ENCODE results near the gene CTIF.

CTIF gene

GRCh38 chr18:48889981-48890762 lies 351.3 kb downstream of the CTIF start:
- no peak for DNase-seq

DNA sequence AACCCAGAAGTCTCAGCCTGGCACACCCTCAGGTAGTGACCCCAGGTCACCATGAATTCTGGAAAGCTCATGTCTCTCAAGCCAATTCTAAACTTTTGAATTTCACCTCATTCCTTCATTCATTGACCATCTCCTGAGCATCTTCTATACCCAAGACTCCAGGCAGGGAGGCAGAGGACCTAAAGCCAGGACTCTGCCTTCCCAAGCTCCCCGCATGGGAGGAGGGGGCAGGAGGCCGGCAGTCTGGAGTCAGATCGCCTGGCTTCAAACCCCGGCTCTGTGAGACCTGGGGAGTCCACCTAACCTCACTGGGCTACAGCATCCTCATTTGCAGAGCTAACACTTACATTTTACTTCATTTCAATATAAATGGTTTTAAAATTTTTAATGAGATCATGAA lies 352.9 kb downstream of the CTIF start:
- DNase-seq: no peak

- no peak for DNase-seq
Measured at GRCh38 chr18:48892146-48892855, 353.5 kb downstream of the CTIF start.

GRCh38 chr18:48893061-48893607 lies 354.3 kb downstream of the CTIF start:
- DNase-seq: no peak

- DNase-seq: no peak
Measured at GRCh38 chr18:48893608-48894600, 355.1 kb downstream of the CTIF start.

GRCh38 chr18:48894799-48895346 lies 356.0 kb downstream of the CTIF start:
- DNase-seq: no peak

DNA sequence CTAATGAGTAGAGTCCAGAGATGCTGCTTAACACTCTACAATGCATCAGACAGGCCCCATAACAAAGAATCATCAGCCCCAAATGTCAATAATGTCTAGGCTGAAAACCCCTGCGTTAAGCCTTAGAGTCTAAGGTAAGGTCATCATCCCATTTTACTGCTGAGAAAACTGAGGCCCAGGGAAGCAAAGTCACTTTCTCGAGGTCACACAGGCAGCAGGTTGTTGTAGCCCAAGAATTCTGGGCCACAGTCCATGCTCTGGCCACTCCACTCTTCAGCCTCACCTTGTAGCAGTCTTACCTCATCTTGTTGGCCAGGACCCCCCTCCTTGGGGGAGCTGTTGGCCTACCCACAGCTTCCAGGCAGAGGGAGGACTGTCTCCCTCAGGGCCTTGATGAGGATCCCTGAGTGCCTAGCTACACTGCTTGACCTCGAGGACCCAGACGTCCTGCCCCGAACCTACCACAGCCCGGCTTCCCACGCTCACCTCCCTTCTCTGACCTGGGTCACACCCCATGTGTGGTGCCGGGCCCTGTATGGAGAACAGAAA lies 357.6 kb downstream of the CTIF start:
- DNase-seq: no peak

DNA sequence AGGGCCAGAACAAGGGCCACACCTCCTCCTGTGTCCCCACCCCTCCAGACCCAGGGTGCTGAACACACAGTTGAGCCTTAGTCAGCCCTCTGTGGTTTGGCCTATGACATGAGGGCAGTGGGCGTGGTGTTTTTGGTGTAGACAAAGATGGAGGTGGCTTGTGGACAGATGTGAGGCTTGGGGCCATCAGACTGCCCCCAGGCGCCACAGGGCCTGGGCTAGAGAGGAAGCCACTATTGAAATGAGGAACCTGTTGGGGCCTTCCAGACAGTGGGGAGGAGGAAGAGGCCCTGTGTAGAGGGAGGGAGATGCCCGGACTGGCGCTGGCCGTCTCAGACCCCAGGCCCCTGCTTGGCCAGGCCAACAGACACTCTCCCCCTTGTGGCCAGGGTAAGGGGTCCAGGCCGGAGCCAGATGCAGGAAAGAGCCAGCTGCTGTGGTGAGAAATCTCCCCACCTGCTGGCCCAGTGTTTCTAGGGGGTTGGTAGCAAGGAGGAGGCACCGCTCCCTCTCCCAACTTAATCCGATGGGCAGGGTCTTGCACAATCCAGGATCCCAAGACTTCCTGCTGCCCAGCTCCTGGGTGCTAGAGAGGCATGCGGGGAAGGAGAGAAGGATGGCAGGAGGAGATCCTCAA lies 358.2 kb downstream of the CTIF start:
- no peak for DNase-seq

DNA sequence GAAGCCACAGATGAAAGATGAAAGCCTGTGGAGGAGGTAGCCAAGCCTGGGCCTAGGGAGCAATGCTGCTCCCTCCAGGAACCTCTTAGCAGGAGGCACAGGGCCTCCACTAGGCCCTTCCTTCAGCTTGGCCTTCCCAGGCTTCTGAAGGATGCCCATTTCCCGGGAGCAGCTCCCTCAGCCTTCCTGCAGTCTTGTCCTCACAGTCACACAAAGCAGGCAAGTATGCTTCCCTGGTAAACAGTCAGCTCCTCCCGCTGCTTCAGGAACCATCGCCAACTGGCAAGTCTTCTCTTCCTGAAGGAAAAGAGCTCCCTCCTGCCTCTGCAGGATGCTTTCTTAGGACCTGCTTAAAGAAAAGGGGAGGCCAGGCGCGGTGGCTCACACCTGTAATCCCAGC lies 358.7 kb downstream of the CTIF start:
- peak; percentile 34 for DNase-seq

- DNase-seq: no peak
Measured at GRCh38 chr18:48898521-48898920, 359.7 kb downstream of the CTIF start.

DNA sequence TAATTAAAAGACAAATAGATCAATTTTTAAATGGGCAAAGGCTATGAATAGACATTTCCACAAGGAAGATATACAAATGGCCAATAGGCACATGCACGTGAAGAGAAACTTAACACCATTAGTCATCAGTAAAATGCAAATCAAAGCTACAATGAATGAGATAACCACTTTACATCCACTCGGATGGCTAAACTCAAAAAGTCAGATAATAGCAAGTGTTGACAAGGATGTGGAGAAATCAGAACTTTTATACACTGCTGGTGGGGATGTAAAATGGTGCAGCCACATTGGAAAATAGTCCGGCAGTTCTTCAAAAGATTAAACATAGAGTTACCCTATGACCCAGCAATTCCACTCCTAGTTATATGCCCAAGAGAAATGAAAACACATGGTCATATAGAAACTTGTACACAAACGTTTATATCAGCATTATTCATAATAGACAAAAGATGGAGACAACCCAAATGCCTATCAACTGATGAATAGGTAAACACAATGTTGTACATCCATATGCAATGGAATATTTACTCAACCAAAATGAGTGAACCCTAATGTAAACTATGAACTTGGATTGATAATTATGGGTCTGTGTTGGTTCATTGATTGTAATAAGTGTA lies 360.8 kb downstream of the CTIF start:
- DNase-seq: no peak

DNA sequence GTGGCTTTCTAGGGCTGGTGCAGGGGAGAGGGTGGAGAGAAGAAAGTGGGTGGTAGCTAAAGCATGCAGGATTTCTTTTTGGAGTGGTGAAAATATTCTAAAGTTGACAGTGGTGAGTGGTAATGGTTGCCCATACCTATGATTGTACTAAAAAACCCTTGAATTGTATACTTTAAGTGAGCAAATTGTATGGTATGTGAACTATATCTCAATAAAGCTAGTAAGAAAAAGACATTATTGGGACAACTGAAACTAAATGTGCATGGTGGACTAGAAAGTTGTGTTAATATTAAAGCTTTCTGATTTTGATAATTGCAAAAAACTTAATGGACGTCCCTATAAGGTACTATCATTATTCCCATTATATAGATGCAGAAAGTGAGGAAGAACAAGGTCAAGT lies 361.6 kb downstream of the CTIF start:
- no peak for DNase-seq

DNA sequence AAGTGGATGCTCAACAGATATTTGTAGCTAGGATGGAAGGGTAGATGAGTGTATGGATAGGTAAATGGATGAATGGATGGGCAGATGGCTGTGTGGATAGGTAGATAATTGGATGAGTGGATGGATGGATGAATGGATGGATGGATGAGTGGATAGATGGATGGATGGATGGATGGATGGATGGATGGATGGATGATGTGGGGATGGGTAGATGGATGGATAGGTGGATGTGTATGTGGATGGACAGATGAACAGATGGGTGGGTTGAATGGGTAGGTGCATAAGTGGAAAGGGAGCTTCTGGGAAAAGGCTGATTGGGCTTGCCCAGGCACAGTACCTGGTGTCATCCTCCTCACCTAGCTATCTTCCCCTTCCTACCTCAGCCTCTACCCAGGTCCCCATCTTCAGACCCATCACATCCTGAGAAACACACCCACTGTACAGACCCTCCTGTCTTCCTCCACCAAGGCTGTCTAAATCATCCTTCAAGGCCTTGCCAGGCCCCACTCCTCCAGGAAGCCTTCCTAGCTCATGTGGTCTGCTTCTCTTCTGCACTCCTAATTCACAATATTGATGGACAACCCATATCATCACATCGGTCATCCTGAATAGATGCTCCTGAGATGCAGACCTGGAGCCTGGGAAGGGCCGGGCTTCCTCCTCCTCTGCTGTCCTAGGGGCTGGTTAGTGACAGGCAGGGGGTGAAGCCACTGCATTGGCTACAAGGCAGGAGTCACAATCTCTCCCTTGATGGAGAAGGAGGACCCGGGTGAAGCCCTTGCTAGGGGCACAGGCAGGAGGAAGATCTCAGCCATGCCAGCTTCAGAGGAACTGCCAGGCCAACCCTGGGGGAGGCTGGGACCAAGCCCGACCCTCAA lies 362.6 kb downstream of the CTIF start:
- DNase-seq: no peak

DNA sequence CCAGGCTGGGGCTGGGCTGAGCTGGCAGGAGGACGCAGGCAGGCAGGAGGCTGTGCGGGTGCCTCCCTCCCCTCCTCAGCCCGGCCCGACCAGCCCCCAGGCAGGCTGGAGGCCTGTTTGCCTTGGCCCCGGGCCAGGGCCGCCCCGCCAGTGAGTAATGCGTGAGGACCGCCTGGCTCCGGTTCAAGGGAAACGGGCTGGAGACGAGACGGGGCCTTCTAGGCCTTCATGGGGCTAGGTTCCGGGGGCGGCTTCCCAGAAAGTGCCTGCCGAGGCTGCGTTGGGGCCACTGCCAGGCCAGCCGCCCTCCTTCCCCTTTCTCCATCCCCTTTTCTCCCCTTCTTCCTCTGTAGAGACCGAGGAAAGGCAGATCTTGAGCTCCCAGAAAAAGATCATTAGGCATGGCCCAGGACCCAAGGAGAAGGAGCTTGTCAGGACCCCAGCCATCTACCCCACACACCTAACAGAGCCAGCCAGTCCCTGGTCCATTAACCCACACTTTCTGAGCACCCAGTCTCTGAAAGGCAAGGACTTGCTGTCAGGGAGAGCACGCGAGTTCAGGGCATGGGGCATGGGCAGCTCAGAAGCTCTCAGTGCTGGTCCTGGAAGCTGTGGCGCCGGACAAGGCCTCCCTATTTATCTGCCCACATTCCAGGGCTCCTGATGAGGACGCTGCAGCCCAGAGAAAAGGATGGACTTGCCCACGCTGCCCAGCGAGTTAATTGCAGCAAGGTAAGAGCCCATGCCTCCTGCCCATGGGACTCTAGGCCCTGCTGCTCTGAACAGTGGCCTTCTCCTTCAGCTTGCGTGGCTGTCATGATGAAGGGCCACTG lies 363.4 kb downstream of the CTIF start:
- DNase-seq: peak; percentile 97

- peak; percentile 85 for DNase-seq
Measured at GRCh38 chr18:48902856-48903601, 364.2 kb downstream of the CTIF start.

DNA sequence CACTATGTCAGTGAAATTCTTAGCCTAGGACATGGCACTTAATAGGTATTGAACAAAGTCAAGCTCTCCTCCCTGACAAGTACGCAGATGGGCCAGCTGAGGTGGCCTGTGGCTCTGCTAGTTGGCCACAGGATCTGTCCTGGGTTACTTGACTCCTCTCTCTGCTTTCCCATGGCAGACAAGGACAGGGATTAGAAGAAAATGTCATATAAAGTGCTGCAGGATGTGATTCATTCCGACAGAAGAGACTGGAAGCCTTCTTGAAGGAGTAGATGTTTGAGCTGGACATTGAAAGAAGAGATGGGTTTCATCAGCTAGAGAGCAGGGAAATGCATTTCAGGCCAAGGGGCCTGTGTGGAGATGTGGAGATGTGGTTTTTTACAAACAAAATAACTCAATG lies 365.3 kb downstream of the CTIF start:
- peak; percentile 80 for DNase-seq

DNA sequence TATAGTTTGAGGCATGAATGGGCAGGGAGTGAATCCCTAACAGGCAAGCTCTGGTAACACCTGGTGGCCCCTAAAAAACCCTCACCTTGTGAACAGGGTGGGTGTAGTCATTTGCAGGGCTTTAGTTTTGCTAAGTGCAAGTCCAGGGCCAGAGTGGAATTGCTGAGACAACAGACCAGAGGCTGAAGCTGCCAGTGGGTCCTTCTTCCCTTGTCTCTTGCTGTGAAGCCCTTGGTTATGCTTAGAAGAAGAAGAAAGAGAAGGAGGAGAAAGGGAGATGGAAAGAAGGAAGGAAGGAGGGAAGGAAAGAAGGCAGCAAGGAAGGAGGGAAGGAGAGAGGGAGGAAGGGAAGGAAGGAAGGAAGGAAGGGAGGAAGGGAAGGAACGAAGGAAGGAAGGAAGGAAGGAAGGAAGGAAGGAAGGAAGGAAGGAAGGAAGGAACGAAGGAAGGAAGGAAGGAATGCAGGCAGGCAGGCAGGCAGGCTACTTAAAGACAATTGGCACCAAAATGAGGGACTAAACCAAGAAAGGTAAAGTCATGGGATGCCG lies 366.1 kb downstream of the CTIF start:
- DNase-seq: no peak

- DNase-seq: peak; percentile 76
Measured at GRCh38 chr18:48905513-48905912, 366.7 kb downstream of the CTIF start.
